ENCODE measurements around the gene MKKS. TPM values are rescaled to one million over a fixed set of nuclear protein-coding genes. Genes with fewer than 3 reads are reported as not detected.
A peak's percentile ranks its signal among the peaks of the same experiment; 100 is the strongest.

The MKKS gene
- total and polyA plus RNA-seq, 2 of the 13 experiments (the other 11 are each of a cell fraction or from before 2014, with no cell fraction given), result 26.7 to 34.5 TPM

- TF ChIP-seq BRD4 (CRISPR knock-in tag; IDR thresholded peaks at IDR 0.05) (no peak), TAF1 (CRISPR knock-in tag; IDR thresholded peaks at IDR 0.05) (no peak), PCBP1 (IDR thresholded peaks at IDR 0.05; ENCODE audit: borderline replicate concordance, low read depth, low read length) (0 out of 2 replicates have a peak, but pooled peaks have one; percentile 0), HIC2 (CRISPR knock-in tag; IDR thresholded peaks at IDR 0.05; ENCODE audit: low read depth) (no peak), RXRA (CRISPR knock-in tag; IDR thresholded peaks at IDR 0.05) (no peak), ZFP36L2 (CRISPR knock-in tag; IDR thresholded peaks at IDR 0.05) (no peak), SNAI1 (CRISPR knock-in tag; IDR thresholded peaks at IDR 0.05; ENCODE audit: borderline replicate concordance) (no peak; the same call in 1 of the 2 replicates), MTERF4 (CRISPR knock-in tag; IDR thresholded peaks at IDR 0.05) (no peak), NFKB2 (CRISPR knock-in tag; IDR thresholded peaks at IDR 0.05; ENCODE audit: borderline replicate concordance) (0 out of 2 replicates have a peak, but pooled peaks have one; percentile 16), ZNF740 (CRISPR knock-in tag; IDR thresholded peaks at IDR 0.05) (0 out of 2 replicates have a peak, but pooled peaks have one; percentile 13), ZNF12 (CRISPR knock-in tag; IDR thresholded peaks at IDR 0.05) (no peak), MIER3 (CRISPR knock-in tag; IDR thresholded peaks at IDR 0.05; ENCODE audit: borderline replicate concordance) (no peak; the same call in 1 of the 2 replicates), DR1 (CRISPR knock-in tag; IDR thresholded peaks at IDR 0.05) (no peak), ZNF354B (CRISPR knock-in tag; IDR thresholded peaks at IDR 0.05) (no peak), MAF1 (CRISPR knock-in tag; IDR thresholded peaks at IDR 0.05; ENCODE audit: borderline replicate concordance) (no peak), ZNF431 (CRISPR knock-in tag; IDR thresholded peaks at IDR 0.05; ENCODE audit: borderline replicate concordance, low read depth) (no peak), TBX3 (IDR thresholded peaks at IDR 0.05; ENCODE audit: borderline replicate concordance) (no peak), NFIC (IDR thresholded peaks at IDR 0.05; ENCODE audit: low read length) (no peak), ZNF556 (CRISPR knock-in tag; IDR thresholded peaks at IDR 0.05; ENCODE audit: borderline replicate concordance) (0 out of 2 replicates have a peak, but pooled peaks have one; percentile 45), ASH2L (IDR thresholded peaks at IDR 0.05; ENCODE audit: insufficient read length, low read depth, low read length) (no peak), AKAP8 (CRISPR knock-in tag; IDR thresholded peaks at IDR 0.05) (no peak; the same call in 1 of the 2 replicates), SIN3A (IDR thresholded peaks at IDR 0.05; ENCODE audit: borderline replicate concordance, low read depth, low read length) (no peak), MAFG (CRISPR knock-in tag; IDR thresholded peaks at IDR 0.05) (no peak), ERF (CRISPR knock-in tag; IDR thresholded peaks at IDR 0.05) (no peak), ZKSCAN1 (IDR thresholded peaks at IDR 0.05; ENCODE audit: low read length) (no peak), SMAD1 (CRISPR knock-in tag; IDR thresholded peaks at IDR 0.05; ENCODE audit: borderline replicate concordance, low read depth) (0 out of 2 replicates have a peak, but pooled peaks have one; percentile 21), ZNF569 (CRISPR knock-in tag; IDR thresholded peaks at IDR 0.05; ENCODE audit: borderline replicate concordance) (no peak), BRF2 (CRISPR knock-in tag; IDR thresholded peaks at IDR 0.05) (no peak)
Observed at GRCh38 chr20:10433014-10433622, 904 bp downstream of the MKKS start (continued).

Data from HepG2 (cell line).